Breast epithelium (tissue), 4 donors: ENCODE measurements around the gene FAM131B. TPM values are rescaled to one million over a fixed set of nuclear protein-coding genes. Genes with fewer than 3 reads are reported as not detected.

Source experiments
- DNase-seq, 2 donors: peaks; one replicate each; pipeline ENCODE4 v3.0.0-alpha.2; 2019; ENCODE audit warnings: low spot score in 2 of 2
- H3K27ac ChIP-seq, 2 donors: fragments of 200-600 bp; sonication (generic) in 1 of 2; one replicate each; pipeline ENCODE4 v1.5.1; 2016 to 2019; ENCODE audit warnings: mild to moderate bottlenecking in 1 of 2
- H3K27me3 ChIP-seq, 2 donors: fragments of 200-600 bp; sonication (generic) in 1 of 2; one replicate each; pipeline versions ENCODE4 v1.5.1 to v1.6.0; 2017 to 2019; ENCODE audit warnings: control low read depth in 1 of 2, mild to moderate bottlenecking in 1 of 2
- H3K36me3 ChIP-seq: fragments of 200-600 bp; one replicate; pipeline ENCODE4 v1.5.1; 2019
- H3K4me1 ChIP-seq, 2 donors: fragments of 200-600 bp; sonication (generic); one replicate each; pipeline ENCODE4 v1.5.1; 2016 to 2019; ENCODE audit warnings: control low read depth in 1 of 2
- H3K4me3 ChIP-seq, 3 donors: fragments of 200-600 bp; sonication (generic); 1 replicate in 2 of 3; 2 replicates in 1 of 3; pipeline ENCODE4 v1.5.1; 2016 to 2019; ENCODE audit warnings: mild to moderate bottlenecking in 3 of 3, moderate library complexity in 2 of 3
- H3K9me3 ChIP-seq, 2 donors: fragments of 200-600 bp; sonication (generic) in 1 of 2; one replicate each; pipeline ENCODE4 v1.5.1; 2016 to 2019; ENCODE audit warnings: control low read depth in 1 of 2
- POLR2A ChIP-seq: fragments of 450-650 bp; IDR thresholded peaks from one replicate; pipeline ENCODE4 v1.6.1; 2016; ENCODE audit warnings: antibody characterized with exemption, mild to moderate bottlenecking, moderate library complexity
- POLR2AphosphoS5 ChIP-seq, 3 donors: sonication (generic); formaldehyde crosslinking; IDR thresholded peaks; one replicate each; pipeline ENCODE4 v1.6.1; 2017; ENCODE audit warnings: antibody characterized with exemption in 3 of 3
- intact Hi-C: fragments of 100-400 bp; cut with DNase I; formaldehyde crosslinking; loops from one replicate; pipeline ENCODE4 v1.15.1; 2023; ENCODE audit warnings: low total_unique reads
- total RNA-seq, 3 donors: library from RNA; depleted of rRNA; stranded (reverse); fragments of >200 nt; gene quantifications; one replicate each; pipeline ENCODE4 v1.1.0, GENCODE V29; 2016
- TF ChIP-seq, protein P1 (sequence below), 3 donors: fragments of 450-650 bp; IDR thresholded peaks; one replicate each; pipeline ENCODE4 v1.5.1; 2016 to 2017; ENCODE audit warnings: antibody characterized with exemption in 3 of 3, mild to moderate bottlenecking in 3 of 3, moderate library complexity in 3 of 3

The FAM131B gene
- total RNA-seq, 3 donors from 2014 or later, result 0.48 to 2.3 (median 0.73) TPM

DNA sequence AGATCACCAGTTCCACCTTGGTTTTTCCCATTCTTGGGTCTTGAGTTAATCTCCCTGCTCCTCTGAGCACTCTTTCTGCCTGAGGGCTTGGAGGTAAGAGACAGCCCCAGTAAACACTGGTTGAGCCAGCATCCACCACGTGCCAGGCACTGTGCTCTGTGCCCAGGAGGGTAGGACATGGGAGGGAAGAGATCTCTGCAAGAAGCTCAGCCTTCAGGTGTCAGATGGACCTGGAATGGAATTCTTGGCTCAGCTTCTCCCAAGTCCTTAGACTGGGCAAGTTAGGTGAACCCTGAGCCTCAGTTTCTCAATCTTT is 21.1 kb upstream of the FAM131B start:
- TF ChIP-seq POLR2AphosphoS5 (IDR thresholded peaks at IDR 0.05), result no peak
- TF ChIP-seq, protein P1, sequence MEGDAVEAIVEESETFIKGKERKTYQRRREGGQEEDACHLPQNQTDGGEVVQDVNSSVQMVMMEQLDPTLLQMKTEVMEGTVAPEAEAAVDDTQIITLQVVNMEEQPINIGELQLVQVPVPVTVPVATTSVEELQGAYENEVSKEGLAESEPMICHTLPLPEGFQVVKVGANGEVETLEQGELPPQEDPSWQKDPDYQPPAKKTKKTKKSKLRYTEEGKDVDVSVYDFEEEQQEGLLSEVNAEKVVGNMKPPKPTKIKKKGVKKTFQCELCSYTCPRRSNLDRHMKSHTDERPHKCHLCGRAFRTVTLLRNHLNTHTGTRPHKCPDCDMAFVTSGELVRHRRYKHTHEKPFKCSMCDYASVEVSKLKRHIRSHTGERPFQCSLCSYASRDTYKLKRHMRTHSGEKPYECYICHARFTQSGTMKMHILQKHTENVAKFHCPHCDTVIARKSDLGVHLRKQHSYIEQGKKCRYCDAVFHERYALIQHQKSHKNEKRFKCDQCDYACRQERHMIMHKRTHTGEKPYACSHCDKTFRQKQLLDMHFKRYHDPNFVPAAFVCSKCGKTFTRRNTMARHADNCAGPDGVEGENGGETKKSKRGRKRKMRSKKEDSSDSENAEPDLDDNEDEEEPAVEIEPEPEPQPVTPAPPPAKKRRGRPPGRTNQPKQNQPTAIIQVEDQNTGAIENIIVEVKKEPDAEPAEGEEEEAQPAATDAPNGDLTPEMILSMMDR (IDR thresholded peaks at IDR 0.05), result no peak
- TF ChIP-seq POLR2A, result no peak
- intact Hi-C loops, result loop anchor here (5.0 kb wide), 1 partner anchor 104 kb away; no protein-coding TSS in a partner anchor
- Histone ChIP-seq H3K27me3 (no peaks in the 10 kb centered on the region), H3K36me3 (no peaks in the 10 kb centered on the region), H3K27ac (peak overlapping the region; percentile 98 to 100), H3K4me3 (peak overlapping the region; percentile 87 to 95 (median 94)), H3K4me1 (peaks cover 12 to 13% of the 10 kb centered on the region in 2 donors), H3K9me3 (no peaks in the 10 kb centered on the region)
- peak in 1 of 2 donors; percentile 66 for DNase-seq

DNA sequence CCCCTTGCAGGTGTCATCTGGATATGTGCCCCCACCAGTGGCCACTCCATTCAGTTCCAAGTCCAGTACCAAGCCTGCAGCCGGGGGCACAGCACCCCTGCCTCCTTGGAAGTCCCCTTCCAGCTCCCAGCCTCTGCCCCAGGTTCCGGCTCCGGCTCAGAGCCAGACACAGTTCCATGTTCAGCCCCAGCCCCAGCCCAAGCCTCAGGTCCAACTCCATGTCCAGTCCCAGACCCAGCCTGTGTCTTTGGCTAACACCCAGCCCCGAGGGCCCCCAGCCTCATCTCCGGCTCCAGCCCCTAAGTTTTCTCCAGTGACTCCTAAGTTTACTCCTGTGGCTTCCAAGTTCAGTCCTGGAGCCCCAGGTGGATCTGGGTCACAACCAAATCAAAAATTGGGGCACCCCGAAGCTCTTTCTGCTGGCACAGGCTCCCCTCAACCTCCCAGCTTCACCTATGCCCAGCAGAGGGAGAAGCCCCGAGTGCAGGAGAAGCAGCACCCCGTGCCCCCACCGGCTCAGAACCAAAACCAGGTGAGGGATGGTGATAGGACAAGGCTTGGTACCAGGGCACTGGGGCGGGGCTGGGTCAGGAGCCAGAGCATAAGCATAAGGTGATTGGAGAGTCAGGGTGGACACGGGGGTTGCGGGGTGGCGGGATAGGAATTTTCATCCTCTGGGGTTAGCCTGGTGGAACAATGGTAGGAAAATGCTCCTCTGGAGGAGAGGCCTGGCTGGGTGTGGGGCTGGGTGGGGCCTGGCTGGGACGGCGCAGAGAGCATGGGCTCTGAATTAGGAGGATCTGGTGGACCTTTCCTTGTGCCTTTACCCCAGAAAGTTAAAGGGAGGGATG is 20.5 kb upstream of the FAM131B start:
- Histone ChIP-seq H3K27me3 (no peaks in the 10 kb centered on the region), H3K27ac (peak overlapping the region; percentile 98 to 100), H3K9me3 (no peaks in the 10 kb centered on the region), H3K4me1 (peaks cover 12 to 13% of the 10 kb centered on the region in 2 donors), H3K4me3 (peak overlapping the region; percentile 87 to 95 (median 94)), H3K36me3 (no peaks in the 10 kb centered on the region)
- intact Hi-C loops, result loop anchor here (5.0 kb wide), 1 partner anchor 104 kb away; no protein-coding TSS in a partner anchor
- TF ChIP-seq POLR2AphosphoS5 (IDR thresholded peaks at IDR 0.05), result no peak
- TF ChIP-seq, protein P1 (IDR thresholded peaks at IDR 0.05), result no peak
- no peak for TF ChIP-seq POLR2A
- no peak for DNase-seq

DNA sequence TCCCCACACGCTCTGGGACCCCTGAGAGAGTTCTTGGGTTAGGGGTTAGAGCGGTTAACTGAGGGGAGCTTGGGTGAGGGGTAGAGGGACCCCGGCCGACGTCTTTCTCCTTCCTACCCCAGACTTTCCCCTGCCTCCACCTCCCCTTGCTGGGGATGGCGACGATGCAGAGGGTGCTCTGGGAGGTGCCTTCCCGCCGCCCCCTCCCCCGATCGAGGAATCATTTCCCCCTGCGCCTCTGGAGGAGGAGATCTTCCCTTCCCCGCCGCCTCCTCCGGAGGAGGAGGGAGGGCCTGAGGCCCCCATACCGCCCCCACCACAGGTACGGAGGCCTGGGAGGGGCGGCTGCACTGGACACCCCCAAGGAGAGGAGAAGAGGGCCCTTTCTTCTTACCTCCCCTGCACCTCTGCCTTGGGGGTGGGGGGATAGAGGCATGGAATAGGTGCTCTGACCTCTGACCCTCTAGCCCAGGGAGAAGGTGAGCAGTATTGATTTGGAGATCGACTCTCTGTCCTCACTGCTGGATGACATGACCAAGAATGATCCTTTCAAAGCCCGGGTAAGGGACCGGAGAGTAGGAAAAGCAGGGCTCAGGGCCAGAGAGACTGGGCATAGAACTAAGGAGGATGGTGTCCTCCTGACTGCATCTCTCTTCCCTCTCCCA is 19.7 kb upstream of the FAM131B start:
- TF ChIP-seq POLR2AphosphoS5 (IDR thresholded peaks at IDR 0.05), result peak in 1 of 3 donors; percentile 8
- TF ChIP-seq, protein P1 (IDR thresholded peaks at IDR 0.05), result no peak
- Histone ChIP-seq H3K9me3 (no peaks in the 10 kb centered on the region), H3K27ac (peak overlapping the region; percentile 98 to 100), H3K4me1 (peaks cover 12 to 13% of the 10 kb centered on the region in 2 donors), H3K27me3 (no peaks in the 10 kb centered on the region), H3K36me3 (no peaks in the 10 kb centered on the region), H3K4me3 (peak overlapping the region; percentile 87 to 95 (median 94))
- intact Hi-C loops, result loop anchor here (5.0 kb wide), 1 partner anchor 105 kb away; no protein-coding TSS in a partner anchor
- DNase-seq, result no peak

DNA sequence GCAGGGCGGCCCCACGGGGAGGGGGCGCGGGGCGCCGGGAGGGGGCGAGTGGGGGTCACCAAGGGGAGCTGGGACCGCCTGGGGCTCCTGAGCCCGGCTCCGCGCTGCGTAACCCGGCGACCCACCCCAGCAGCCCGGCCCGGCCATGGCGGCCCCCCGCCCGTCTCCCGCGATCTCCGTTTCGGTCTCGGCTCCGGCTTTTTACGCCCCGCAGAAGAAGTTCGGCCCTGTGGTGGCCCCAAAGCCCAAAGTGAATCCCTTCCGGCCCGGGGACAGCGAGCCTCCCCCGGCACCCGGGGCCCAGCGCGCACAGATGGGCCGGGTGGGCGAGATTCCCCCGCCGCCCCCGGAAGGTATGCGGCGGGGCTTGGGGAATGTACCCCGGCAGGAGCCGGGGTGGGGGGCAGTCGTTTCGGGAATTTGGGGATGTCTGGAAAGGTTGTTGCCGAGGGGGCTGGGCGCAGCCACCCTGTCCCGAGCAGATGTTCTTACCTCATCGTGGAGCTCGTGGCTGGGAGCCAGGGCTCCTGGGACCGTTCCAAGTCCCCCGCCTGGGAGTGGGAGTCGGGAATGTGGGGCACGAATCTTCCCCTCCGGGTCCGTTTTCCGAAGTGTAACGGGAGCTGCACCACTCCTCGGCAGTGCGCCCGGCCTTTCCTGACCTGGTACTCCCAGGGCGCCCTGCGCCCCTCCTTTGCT is 19.1 kb upstream of the FAM131B start:
- H3K4me1 ChIP-seq, result peaks cover 12 to 13% of the 10 kb centered on the region in 2 donors
- intact Hi-C loops, result loop anchor here (5.0 kb wide), 1 partner anchor 106 kb away; no protein-coding TSS in a partner anchor
- H3K4me3 ChIP-seq, result peak overlapping the region; percentile 87 to 95 (median 94)
- H3K27ac ChIP-seq, result peak overlapping the region; percentile 98 to 100
- H3K36me3 ChIP-seq, result no peaks in the 10 kb centered on the region
- no peaks in the 10 kb centered on the region for H3K9me3 ChIP-seq
- H3K27me3 ChIP-seq, result no peaks in the 10 kb centered on the region
- peak; percentile 82 to 91 for DNase-seq
- TF ChIP-seq POLR2AphosphoS5 (IDR thresholded peaks at IDR 0.05) (peak; percentile 60 to 64 (median 62)), POLR2A (no peak)

DNA sequence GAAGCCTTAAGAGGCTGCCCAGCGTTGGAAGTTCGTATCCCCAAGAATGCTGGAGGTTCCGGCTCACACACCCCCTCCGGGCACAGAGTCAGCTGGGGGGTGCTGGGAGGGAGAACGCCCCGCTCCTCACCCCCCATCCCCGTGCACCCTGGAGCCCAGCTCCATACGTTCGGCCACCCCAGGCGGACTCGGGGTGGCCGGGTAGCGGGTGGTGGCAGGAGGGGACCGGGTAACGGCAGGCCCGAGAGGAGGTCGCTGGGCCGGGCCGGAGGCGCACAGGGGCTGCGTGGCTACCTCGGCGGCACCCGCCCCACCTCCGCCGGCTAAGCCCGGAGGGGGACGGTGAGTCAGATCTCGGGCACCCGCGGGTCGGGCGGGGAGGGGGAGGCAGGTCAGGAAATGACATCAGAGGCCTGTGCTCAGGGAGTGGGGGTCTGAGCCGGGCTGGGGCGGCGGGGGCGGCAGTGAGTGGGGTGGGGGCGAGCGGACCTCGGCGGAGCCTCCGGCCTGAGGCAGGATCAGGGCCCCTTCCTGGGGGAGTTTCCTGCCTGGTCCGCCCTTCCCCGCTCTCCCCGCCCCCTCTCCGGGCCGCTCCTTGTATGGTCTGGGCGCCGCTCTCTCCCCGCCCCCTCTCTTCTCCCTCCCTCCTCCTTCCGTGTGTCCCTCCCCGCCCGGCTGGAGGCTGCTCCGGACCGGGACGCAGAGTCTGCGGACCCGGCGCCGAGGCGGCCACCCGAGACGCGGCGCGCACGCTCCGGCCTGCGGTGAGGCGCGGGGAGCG is 18.3 kb upstream of the FAM131B start, which contains the start of gene ZYX:
Gene ZYX, plus strand, starts transcription at position 700 of the 781 bp plus-strand sequence. CDS start 227 bp downstream, outside the sequence.
- peak; percentile 93 to 95 for DNase-seq
- peak within 1 kb of the TSS; percentile 98 to 100 for H3K27ac ChIP-seq
- TF ChIP-seq POLR2A (peak; percentile 28), POLR2AphosphoS5 (IDR thresholded peaks at IDR 0.05) (peak; percentile 25 to 91 (median 81))
- TF ChIP-seq, protein P1 (IDR thresholded peaks at IDR 0.05), result no peak
- intact Hi-C loops, result loop anchor here (5.0 kb wide), 1 partner anchor 106 kb away; no protein-coding TSS in a partner anchor
- H3K9me3 ChIP-seq, result no peaks in the 10 kb centered on the region
- no peaks in the 10 kb centered on the region for H3K36me3 ChIP-seq
- no peaks in the 10 kb centered on the region for H3K27me3 ChIP-seq
- peak within 1 kb of the TSS; percentile 87 to 95 (median 94) for H3K4me3 ChIP-seq
- H3K4me1 ChIP-seq, result peaks cover 8 to 9% of the 10 kb centered on the region in 2 donors
